ENCODE data around the gene MAN2A1. TPM values are rescaled to one million over a fixed set of nuclear protein-coding genes. Genes with fewer than 3 reads are reported as not detected.

Gene MAN2A1
- total and polyA plus RNA-seq, 12 donors: 11.7 to 123 (median 83.2) TPM

- no peak for TF ChIP-seq CTCF (IDR thresholded peaks at IDR 0.05)
- TF ChIP-seq POLR2A (IDR thresholded peaks at IDR 0.05): no peak
- H3K4me1 ChIP-seq (replicated peaks in 1 of 2): no peaks in the 10 kb centered on the region
- intact Hi-C loops (cut with DNase I): no loop called here
- WGBS, 4 donors: 91 to 96% (median 92%) methylated on average over 2 of the region's 2 CpGs
- no peak overlapping the region for H3K27ac ChIP-seq
- no peaks in the 10 kb centered on the region for H3K9me3 ChIP-seq (replicated peaks in 1 of 3)
- H3K4me3 ChIP-seq: no peak overlapping the region
- no peaks in the 10 kb centered on the region for H3K27me3 ChIP-seq
- DNase-seq: no peak
- H3K36me3 ChIP-seq (replicated peaks in 1 of 2): no peaks in the 10 kb centered on the region
Measured at GRCh38 chr5:109914906-109915305, 225.2 kb downstream of the MAN2A1 start.

- TF ChIP-seq CTCF (IDR thresholded peaks at IDR 0.05): no peak
- TF ChIP-seq POLR2A (IDR thresholded peaks at IDR 0.05): no peak
- H3K4me3 ChIP-seq: no peak overlapping the region
- no peak for DNase-seq
- intact Hi-C loops (cut with DNase I): no loop called here
- no peak overlapping the region for H3K27ac ChIP-seq
- 75 to 83% (median 81%) methylated on average over 4 of the region's 4 CpGs for WGBS, 4 donors
- H3K27me3 ChIP-seq: no peaks in the 10 kb centered on the region
- no peaks in the 10 kb centered on the region for H3K36me3 ChIP-seq (replicated peaks in 1 of 2)
- H3K9me3 ChIP-seq (replicated peaks in 1 of 3): no peaks in the 10 kb centered on the region
- no peaks in the 10 kb centered on the region for H3K4me1 ChIP-seq (replicated peaks in 1 of 2)
Measured at GRCh38 chr5:109916481-109917153, 226.9 kb downstream of the MAN2A1 start.

Measured in adrenal gland (tissue), 12 donors.